HTERT RPE-1 (cell line): ENCODE measurements around the gene SLC26A9.

ENCODE experiments used
- in situ Hi-C: fragments of 300-500 bp; cut with MboI; formaldehyde crosslinking; loops from 4 replicates; pipeline ENCODE4 v1.14.3; 2020; ENCODE audit warnings: low sequenced_read_pairs

The SLC26A9 gene

DNA sequence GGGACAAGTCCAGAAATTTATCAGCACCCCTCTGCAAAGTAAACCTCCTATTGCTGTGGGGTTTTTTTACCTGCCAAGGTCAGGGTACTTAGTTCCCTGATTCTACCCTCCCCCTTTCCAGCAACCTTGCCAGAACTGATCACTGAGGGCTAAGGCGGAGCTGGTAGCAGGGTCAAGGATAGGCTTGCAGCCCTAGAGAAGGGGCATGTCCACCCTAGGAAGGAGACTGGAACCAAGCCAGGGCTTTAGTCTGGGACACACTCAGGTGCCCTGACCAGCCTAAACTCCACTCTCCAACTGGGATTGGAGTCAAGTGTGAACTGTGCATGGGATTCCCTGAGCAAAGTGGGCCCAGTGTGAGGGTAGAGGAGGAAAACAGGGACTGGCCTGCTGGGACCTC lies 6.5 kb upstream of the SLC26A9 start:
- in situ Hi-C loops, result no loop called here

DNA sequence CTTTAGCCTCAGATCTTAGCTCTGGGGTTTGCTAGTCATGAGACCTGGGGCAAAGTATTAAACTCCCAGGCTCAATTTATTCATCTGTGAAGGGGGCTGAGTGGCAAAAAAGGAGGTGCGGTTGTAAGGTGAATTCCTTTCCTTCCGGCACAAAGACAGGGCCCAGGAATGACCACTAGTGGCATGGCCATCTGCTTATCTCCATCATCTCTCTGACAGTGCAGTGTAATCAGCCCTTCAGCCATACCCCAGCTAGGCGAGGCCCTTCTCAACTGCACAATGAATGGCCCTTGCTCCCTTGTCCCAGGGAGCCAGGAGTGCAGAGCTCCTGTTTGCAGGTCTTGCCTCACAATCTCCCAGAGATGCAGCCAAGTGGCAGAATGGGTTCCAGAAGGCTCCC lies 5.6 kb upstream of the SLC26A9 start:
- in situ Hi-C loops, result no loop called here

DNA sequence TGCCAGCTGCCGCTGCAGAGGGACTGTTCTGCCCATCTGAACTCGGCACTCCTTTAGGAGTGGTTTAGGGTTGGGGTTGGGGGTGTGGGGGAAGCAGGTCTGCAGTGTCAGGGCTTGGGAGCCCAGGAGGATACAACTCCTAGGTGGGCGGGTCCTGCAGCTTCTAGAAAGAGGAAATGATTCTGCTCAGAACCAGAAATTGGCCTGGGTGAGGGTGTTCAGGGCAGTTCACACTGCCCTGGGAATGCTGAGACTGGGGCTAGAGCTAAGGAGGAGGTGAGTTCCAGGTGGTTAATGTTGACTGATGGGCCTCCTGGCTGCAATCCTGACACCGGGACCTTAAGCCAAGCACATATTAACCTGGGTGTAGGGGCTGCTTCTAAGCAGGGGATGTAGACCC lies 4.8 kb upstream of the SLC26A9 start:
- in situ Hi-C loops, result no loop called here

GRCh38 chr1:205947024-205947423 lies 3.8 kb upstream of the SLC26A9 start:
- in situ Hi-C loops, result no loop called here

GRCh38 chr1:205945069-205945468 lies 1.8 kb upstream of the SLC26A9 start:
- in situ Hi-C loops, result no loop called here

DNA sequence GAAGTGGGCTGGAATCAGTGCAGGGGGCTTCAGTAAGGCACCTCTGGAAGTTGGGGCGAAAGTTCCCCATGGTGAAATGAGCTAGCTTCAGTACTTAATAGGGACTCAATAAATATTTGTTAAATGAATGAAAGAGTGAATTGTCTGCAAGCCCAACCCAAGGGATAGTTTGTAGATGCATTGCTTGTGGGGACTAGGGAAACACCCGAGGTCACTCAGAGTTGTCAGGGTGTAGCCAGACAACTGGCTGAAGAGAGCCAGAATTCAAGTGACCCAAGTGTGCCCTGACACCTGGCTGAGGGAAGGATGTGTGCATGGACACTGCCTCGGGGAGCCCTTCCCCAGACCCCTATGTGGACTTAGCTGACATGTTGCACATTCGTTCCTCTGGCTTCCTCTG lies 1.3 kb upstream of the SLC26A9 start:
- in situ Hi-C loops, result no loop called here

DNA sequence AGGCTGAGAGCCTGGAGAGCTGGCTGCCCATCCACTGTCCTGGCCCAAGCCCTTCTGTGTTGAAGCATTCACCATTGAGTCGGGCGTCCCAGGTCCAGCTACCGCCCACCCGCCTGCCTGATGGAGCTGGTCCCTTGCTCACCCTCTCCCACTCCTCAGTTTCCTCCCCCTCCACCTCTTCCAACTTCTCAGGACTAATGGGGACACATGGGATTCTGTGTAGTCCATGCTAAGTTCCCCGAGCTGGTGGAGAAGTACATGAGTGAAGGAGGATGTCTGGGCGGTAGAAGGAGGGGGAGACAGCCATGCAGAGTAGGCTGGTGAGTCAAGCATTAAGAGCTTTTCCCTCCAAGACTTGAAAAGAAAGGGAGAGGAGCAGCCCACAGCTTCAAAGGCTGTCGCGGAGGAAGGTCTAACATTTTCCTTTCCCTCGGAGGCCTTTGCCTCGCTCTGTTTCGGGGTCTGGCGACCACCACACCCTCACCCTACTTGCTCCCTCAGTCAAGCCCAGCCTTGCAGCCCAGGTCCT lies 561 bp downstream of the SLC26A9 start:
- in situ Hi-C loops, result no loop called here

GRCh38 chr1:205940710-205941109 lies 2.5 kb downstream of the SLC26A9 start:
- in situ Hi-C loops, result no loop called here

GRCh38 chr1:205939690-205940330 lies 3.4 kb downstream of the SLC26A9 start:
- in situ Hi-C loops, result no loop called here

DNA sequence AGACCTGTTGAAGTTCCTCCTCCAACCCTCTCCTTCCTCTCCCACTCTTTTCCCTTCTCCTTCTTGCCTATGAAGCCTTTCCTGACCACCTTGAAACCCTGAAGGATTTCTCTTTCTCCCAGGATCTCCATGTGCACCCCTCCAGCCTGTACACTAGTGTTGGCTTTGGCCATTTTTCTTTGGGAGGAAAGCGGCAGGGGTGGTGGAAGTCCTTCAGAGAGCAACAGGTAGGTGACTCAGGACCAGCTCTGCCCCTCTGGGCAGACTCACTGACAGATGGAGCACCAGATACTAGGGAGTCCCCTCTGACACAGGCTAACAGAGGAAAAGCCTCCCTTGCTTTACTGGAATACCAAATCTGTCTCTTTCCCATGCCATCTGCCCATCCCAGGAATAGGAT lies 4.6 kb downstream of the SLC26A9 start:
- in situ Hi-C loops, result no loop called here

- in situ Hi-C loops, result no loop called here
These were observed 6.2 kb downstream of the SLC26A9 start for GRCh38 chr1:205936846-205937586.

DNA sequence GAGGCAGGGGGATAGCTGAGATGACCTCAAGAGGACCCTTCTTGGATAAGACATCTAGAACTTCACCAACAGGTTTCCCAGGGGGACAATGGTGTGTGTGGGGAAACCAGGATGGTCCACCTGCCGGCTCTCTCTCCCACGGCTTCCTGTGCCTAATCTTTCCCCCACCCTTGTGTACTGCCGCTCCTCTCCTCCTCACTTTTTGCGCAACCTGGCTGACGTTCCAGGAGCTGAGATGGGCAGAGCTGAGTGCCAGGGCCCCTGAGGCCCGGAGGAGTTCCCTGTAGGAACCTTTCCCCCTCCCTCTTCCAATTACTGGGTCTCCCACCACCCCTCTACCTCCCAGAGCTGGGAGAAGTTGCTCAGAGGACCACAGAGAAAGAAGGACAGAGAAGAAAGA lies 6.9 kb downstream of the SLC26A9 start:
- in situ Hi-C loops, result no loop called here

DNA sequence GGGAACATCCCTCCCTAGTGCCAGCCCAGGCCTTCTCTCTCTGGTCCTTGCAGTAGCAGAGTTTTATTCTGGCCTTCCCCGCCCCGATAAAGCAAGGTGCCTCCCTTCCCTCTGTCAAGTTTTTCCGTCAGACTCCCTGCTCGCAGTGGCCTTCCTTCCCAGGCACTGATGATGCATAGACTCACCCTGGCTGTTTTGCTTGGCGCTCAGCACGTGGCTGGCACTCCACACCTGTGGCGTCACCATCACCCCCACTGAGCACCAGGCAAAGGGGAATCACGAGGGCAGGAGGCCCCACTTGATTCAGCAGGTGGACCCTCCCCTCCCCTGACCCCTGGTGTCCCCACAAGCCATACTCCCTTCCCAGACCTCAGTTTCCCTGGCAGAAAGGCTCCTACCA lies 7.4 kb downstream of the SLC26A9 start:
- in situ Hi-C loops, result no loop called here

DNA sequence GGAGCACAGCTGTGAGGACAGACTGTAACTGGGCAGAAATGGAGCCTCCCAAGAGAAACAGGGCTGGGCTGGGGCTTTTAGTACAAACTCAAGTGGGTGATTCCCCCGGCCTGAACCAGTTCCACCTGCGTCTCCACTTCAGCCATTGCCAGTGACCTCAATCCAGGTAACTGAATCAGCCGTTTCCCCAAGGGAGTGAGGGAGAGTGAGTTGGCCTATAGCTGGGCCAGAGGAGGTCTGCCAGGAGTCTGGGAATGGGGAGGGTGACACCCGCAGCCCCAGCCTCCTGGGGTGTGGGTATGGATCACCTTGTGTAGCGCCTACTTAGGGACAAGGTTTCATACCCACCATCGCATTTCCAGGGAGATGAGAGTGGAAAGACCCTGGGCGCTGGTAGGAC lies 8.5 kb downstream of the SLC26A9 start:
- in situ Hi-C loops, result no loop called here

- in situ Hi-C loops, result no loop called here
These were observed 9.3 kb downstream of the SLC26A9 start for GRCh38 chr1:205933671-205934618.

DNA sequence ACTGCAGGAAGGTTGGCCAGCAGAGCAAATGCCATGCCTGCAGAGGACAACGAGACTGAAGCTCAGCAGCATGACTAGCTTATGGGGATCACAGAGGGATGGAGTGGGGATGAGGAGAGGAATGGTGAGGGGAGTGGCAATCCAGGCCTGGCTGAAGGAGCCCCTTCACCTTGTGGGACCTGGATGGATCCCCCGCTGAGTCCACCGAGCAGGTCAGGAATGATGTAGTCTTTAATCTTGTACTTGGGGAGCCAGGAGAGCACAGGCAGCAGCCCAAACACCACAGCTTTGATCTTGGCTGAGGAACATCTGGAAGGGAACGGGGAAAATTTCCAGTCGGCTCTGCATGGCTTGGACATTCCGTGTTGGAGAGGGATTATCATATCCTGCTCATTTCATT lies 10.5 kb downstream of the SLC26A9 start:
- in situ Hi-C loops, result no loop called here

DNA sequence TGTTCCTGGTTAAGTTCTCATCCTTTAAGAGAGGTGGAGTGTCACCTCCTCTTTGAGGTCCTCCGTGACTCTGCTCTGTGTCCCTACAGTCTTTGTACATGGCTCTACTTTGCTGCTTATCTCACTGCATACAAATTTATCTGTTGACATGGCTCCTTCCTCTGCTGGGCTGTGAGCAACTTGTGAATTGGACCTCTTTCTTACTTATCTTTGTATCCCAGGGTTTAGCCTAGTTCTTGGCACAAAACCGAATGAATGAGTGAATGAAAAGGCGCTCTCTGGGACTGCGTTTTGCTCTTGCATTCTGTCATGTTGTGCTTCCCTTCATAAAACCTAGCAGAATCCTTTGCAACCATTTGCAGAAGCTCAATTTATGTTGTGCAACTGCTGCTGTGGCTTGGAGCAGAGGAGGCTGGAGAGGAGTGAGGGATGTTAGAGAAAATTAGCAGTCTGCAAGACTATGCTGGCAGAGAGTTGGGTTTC lies 12.4 kb downstream of the SLC26A9 start:
- in situ Hi-C loops, result no loop called here

DNA sequence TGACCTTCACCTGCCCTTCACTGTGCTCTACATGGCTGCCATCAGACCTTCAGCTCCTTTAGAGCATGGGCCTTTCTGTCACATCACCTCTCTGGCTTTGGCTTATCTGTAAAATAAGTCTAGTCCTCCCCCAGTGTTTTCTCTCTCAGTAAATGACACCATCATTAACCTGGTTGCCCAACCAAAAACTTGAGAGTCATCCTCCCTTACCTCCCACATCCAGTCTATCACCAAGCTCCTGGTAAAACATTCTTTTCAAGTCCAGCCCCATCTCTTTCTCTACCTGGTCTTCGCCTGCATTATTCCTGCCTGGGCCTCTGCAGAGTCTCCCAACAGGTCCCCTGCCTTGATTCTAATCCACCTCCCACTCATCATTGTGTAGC lies 13.1 kb downstream of the SLC26A9 start:
- in situ Hi-C loops, result no loop called here

GRCh38 chr1:205929496-205930194 lies 13.6 kb downstream of the SLC26A9 start:
- in situ Hi-C loops, result no loop called here

DNA sequence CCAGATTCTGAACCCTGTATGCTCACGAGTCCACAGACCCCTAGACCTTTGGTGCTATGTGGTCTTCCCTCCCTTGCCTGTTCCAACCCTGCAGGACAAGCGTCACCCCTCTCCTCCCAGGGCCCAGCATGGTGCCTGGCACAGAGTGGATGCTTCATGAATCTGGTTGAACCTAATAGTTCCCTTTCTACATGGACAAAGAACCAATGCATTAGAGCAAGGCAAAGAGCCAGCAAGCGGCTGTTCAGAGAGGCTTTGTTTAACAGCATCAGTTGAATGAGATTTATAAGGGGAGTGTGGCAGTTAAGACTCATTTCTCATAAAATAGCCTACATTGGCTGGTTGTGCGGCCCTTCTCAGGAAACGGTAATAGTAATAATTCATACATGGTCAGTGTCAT lies 14.9 kb downstream of the SLC26A9 start:
- in situ Hi-C loops, result no loop called here

GRCh38 chr1:205927676-205928075 lies 15.6 kb downstream of the SLC26A9 start:
- in situ Hi-C loops, result no loop called here
